Measurements from ENCODE around the gene PRKCA.

Gene PRKCA

GRCh38 chr17:66673668-66674276, 371.4 kb downstream of the PRKCA start:
- DNase-seq = no peak

DNA sequence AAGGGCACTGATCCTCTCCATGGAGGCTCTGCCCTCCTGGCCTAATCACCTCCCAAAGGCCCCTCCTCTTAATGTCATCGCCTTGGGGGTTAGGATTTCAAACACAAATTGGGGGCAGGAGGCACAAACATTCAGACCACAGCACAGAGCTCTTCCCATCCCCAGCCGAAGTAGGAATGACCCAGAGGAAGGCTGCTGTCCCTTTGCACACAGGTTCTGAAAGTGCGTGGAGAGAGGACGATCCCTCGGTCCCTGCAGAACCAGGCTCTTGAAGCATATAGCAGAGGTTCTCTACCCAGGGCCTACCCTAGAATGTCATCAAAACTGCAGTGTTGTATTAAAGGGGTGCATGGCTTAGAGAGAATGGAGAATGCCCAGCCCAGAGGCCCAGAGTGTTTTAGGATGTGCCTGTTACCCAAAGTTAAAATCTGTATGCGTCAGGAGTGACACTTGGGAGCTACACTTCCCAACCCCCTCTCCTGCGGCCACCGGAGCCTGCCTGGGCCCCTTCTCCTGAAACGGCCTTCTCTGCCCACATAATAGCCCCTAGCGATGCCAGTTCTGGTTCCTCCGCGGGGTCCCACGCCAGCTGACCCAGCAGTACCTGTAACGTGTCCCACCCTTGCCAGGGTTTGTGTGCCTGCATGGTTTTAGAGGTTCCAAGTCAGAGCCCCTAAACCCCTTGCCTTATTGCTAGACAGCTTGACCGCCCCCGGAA, 373.0 kb downstream of the PRKCA start:
- no peak for DNase-seq

DNA sequence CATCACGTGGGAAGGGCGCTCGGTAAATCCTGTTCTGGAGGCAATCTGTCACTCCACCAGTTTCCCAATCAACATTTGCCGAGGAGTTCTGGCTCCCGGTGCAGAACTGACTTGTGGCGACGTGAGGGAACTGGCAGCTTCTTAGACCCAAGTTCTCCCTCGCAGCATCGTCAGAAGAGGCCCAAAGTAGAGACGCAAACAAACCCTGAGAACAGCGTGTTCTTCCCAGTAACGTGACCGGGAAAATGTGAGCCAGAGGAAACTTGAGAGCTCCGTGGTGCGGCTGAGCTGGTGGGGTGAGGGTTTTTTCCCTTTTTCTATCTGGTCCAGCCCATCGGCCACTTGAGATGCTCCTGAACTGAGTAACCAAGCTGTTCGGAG, 373.6 kb downstream of the PRKCA start:
- DNase-seq = no peak

DNA sequence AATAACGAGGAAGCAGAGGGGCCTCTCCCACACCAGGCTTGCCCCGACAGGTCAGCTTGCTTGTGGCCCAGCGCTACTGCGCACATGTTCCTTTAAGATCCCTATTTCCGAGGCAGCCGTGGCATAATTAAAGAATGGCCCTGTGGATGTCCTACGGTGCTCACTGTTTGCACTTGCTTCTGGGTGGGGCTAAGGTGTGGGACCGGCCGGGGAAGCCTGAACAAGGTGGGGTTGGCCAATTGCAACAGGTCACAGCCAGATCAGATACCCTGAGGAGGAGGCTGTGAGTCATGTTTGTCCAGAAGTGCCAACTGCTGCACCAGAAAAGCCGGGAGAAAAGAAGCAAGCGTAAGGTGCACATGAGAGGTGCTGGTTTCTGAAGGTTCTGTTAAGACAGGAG, 374.0 kb downstream of the PRKCA start:
- DNase-seq = no peak

DNA sequence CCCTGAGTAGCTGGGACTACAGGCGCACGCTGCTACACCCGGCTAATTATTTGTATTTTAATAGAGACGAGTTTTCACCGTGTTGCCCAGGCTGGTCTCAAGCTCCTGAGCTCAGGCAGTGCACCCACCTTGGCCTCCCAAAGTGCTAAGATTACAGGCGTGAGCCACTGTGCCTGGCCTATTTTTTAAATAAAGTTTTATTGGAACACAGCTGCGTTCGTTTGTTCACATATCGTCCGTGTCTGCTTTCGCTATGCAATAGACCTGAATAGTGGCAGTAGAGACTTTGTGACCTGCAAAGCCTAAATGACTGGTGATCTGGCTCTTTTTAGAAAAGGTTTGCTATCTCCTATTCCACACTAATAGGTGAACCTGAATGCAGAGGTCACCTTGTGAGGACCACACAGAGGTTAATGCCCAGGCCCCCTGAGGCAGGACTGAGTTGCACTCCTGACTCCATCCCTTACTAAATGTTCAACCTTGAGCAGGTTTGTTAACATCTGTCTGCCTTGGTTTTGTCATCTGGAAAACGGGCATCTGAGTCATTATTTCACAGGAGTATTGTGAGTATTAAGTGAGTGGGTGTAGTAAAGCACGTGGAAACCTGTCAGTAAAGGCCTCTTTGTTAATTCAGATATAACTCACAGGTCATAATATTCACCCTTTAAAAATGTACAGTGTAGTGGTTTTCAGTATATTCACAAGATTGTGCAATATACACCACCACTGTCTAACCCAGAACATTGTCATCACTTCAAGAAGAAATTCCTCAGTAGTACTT, 375.0 kb downstream of the PRKCA start:
- DNase-seq = no peak

DNA sequence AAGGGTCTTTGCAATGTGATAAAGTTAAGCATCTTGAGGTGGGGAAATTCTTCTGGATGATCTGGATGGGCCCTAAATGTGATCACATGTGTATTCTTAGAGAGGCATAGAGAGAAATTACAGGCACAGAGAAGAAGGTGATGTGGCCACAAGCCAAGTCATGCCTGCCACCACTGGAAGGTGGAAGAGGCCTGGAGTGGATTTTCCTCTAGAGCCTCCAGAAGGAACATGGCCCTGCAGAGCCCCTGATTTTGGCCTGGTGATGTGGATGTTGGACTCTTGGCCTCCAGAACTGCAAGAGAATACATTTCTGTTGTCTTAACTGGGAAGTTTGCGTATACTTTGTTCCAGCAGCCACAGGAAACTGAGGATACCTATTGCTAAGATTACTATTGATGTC, 375.6 kb downstream of the PRKCA start:
- DNase-seq = no peak

GRCh38 chr17:66678827-66679226, 376.4 kb downstream of the PRKCA start:
- no peak for DNase-seq

- no peak for DNase-seq
Observed at GRCh38 chr17:66679631-66680517, 377.5 kb downstream of the PRKCA start.

DNA sequence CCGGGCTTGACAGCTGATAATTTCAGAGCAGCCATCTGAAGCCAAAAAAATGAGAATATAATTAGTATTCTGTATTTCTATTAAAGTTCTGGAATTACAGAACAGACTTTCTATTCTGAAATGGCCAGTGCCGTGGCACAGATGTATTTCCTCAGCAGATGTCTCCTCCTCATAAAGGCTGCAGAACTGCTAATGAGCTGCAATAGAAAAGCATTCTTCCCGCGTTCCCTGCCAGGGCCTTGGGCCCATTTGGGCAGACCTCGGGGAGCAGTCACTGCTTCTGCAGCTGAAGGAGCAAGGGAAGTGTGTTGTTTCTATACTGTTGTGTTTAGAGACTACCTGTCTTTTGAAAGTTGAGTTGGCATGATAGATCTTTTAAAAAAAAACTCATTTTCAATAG, 379.9 kb downstream of the PRKCA start:
- DNase-seq = no peak

DNA sequence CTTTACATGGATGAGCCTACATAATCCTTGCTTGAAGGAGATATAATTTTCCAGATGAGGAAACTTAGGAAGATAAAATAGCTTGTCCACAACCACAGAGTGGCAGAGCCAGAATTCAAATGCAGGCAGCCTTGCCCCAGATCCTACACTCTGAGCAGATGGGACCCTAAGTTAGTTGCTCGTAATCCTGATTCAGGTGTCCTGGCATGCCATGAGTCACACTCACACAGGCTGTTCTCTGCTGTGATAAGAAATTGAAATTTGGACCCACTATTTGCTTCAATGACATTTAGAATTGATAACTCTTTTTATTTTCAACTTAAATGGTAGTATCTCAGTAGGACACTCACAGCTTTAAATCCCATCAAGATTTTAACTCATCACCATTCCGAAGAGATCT, 381.8 kb downstream of the PRKCA start:
- no peak for DNase-seq

GRCh38 chr17:66684731-66685130, 382.3 kb downstream of the PRKCA start:
- no peak for DNase-seq

DNA sequence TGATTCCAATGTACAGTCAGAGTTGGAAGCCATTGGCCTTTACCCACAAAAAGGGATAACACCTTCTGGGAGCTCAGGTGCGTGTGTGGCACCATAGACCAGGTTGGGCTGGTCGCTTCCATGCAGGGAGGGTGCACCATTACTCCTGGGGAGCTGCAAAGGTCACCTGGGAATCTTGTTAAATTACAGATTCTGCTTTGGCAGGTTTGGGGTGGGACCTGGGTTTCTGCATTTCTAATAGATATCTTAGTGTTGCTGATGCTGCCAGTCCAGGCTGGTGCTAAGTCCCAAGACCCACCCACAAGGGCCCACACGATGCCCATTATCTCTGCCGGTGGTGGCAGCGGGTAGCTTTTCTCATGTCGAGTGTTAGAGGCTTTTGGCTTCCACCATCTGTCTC, 384.2 kb downstream of the PRKCA start:
- DNase-seq = no peak

GRCh38 chr17:66687570-66688284, 385.3 kb downstream of the PRKCA start:
- DNase-seq = no peak

DNA sequence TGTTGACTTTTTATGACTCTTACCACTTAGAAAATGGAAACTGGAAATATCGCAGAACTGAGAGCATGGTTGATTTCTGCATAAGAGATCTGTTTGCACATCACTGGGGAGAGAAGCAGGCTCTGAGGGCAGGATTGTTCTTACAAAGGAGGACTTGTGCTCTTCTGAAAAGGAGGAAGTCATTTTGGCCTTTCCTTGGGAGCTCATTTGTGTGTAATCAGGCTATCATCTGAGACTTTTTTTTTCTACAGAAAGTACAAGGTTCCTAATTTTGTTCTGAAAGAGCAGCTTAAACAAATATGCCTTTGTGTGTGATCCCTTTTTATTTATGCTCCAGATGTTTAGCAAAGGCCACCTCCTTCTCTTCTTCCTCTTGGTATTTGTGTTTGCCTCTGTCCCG, 386.8 kb downstream of the PRKCA start:
- no peak for DNase-seq

GRCh38 chr17:66690166-66690565, 387.8 kb downstream of the PRKCA start:
- DNase-seq = no peak

DNA sequence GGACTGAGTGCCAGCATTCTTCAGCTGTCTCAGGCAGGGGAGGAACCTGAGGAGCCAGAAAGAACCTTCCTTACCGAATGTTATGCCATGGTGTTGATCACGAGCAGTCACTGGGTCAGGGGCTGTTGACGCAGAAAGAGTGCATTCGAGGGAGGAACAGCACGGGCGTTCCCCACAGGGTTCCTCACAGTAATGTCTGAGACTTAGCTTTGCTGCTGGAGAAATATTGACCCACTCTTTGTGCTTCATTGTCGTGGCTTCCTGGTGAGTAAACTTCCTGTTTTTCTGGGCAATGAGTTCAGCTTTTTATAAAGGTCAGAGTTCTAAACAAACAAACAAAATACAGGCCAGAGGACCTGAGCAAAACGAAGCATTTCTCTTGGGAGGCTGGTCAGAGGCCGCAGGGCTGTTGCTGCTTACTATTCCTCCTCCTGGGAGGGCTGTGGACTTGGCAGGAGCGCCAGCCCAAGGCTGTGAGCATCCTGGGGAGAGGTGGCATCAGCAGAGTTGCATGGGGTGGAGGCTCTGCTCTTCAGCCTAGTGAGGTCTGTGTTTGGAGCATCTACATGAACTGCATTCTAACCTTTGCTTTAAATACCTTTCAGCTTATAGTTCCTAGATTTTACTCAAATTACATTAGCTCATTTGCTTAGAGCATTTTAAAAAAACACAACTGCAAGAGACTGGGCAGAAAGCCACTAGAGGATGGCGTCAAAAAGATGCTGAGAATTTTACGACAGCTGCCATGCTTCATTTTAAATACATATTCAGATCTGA, 389.4 kb downstream of the PRKCA start:
- no peak for DNase-seq

DNA sequence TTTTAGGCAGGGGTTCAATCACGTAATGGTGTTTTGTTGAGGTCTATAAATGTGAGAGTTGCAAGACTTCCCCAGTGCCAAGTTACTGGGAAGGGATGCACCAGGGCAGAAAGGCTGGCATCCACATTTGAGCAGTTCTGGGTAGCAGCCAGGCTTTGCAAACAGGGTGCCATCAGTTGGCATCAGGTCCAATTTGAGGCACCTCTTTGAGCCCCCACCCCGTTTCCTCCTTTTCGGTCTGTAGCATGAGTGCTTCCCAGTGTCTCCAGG, 389.9 kb downstream of the PRKCA start:
- DNase-seq = no peak

GRCh38 chr17:66695098-66695497, 392.7 kb downstream of the PRKCA start:
- DNase-seq = no peak

- no peak for DNase-seq
Observed at GRCh38 chr17:66698270-66698669, 395.9 kb downstream of the PRKCA start.

DNA sequence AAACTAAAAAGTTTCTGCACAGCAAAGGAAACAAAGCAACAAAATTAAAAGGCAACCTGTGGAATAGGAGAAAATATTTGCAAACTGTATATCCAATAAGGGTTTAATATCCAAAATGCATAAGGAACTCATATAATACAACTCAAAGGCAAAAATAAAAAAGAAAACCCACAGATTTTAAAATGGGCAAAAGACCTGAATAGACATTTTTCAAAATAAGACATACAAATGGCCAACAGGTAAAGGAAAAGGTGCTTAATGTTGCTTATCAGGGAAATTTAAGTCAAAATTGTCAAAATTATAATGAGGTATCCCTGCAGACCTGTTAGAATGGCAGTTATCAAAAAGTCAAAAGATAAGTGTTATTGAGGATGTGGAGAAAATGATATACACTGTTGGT, 399.0 kb downstream of the PRKCA start:
- DNase-seq = no peak

GRCh38 chr17:66702106-66702936, 399.9 kb downstream of the PRKCA start:
- no peak for DNase-seq
